Measurements from ENCODE around the gene CRHR1. TPM values are rescaled to one million over a fixed set of nuclear protein-coding genes. Genes with fewer than 3 reads are reported as not detected.

The CRHR1 gene
- total RNA-seq, 1 experiment from 2014 or later: not detected

DNA sequence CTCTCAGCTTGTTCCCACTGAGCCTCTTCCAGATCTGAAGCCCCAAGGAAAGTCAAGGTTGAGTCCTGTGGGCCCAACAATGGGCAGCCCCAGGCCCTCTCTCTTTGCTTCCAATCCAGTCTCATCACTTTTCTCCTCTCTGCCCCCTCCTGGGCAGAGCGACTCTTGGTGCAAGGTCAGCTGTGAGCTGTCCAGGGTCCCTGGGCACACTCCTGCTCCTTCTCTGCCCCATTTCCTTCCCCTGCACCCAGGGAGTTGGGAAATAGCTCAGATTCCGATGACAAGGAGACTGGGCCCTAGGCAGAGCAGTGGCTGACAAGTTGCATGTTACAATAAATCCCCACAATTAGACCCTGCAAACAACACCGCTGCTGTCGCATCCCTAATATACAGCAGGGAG lies 16.1 kb upstream of the CRHR1 start:
- CTCF ChIA-PET: no interaction called here
- no peaks in the 10 kb centered on the region for H3K9me3 ChIP-seq (ENCODE audit: low read length)
- ATAC-seq (no peak), DNase-seq (peak; percentile 16)
- H3K79me2 ChIP-seq (ENCODE audit: low read length): no peaks in the 10 kb centered on the region
- no peaks in the 10 kb centered on the region for H3K4me1 ChIP-seq (ENCODE audit: insufficient read depth, low read length)
- POLR2A ChIA-PET (ENCODE audit: unreplicated experiment): no interaction called here
- H3K4me3 ChIP-seq (ENCODE audit: low read length): no peak overlapping the region
- H3K36me3 ChIP-seq (ENCODE audit: low read depth, low read length): no peaks in the 10 kb centered on the region
- H3K9me2 ChIP-seq (replicated peaks; ENCODE audit: low read length): no peaks in the 10 kb centered on the region
- TF ChIP-seq, protein P1, sequence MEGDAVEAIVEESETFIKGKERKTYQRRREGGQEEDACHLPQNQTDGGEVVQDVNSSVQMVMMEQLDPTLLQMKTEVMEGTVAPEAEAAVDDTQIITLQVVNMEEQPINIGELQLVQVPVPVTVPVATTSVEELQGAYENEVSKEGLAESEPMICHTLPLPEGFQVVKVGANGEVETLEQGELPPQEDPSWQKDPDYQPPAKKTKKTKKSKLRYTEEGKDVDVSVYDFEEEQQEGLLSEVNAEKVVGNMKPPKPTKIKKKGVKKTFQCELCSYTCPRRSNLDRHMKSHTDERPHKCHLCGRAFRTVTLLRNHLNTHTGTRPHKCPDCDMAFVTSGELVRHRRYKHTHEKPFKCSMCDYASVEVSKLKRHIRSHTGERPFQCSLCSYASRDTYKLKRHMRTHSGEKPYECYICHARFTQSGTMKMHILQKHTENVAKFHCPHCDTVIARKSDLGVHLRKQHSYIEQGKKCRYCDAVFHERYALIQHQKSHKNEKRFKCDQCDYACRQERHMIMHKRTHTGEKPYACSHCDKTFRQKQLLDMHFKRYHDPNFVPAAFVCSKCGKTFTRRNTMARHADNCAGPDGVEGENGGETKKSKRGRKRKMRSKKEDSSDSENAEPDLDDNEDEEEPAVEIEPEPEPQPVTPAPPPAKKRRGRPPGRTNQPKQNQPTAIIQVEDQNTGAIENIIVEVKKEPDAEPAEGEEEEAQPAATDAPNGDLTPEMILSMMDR (conservative IDR thresholded peaks at IDR 0.05; ENCODE audit: low read depth, low read length): peak; percentile 34; the same call in 1 of the 2 replicates
- TF ChIP-seq EZH2 (IDR thresholded peaks at IDR 0.05; ENCODE audit: low read length, unreplicated experiment): no peak
- no peaks in the 10 kb centered on the region for H4K20me1 ChIP-seq (ENCODE audit: low read length)
- no peak overlapping the region for H3K4me2 ChIP-seq (ENCODE audit: low read length)
- H3K27ac ChIP-seq (ENCODE audit: low read length): no peak overlapping the region
- BruUV-seq (replicated peaks): no TSS peak
- no peak overlapping the region for H3K9ac ChIP-seq (ENCODE audit: low read length)
- peaks cover 92% of the 10 kb centered on the region for H3K27me3 ChIP-seq (ENCODE audit: low read length)
- intact Hi-C loops (cut with micrococcal nuclease): no loop called here
- H3F3A ChIP-seq (ENCODE audit: low read length, unreplicated experiment): no peaks in the 10 kb centered on the region
- no peak overlapping the region for H2AFZ ChIP-seq (ENCODE audit: low read length)

DNA sequence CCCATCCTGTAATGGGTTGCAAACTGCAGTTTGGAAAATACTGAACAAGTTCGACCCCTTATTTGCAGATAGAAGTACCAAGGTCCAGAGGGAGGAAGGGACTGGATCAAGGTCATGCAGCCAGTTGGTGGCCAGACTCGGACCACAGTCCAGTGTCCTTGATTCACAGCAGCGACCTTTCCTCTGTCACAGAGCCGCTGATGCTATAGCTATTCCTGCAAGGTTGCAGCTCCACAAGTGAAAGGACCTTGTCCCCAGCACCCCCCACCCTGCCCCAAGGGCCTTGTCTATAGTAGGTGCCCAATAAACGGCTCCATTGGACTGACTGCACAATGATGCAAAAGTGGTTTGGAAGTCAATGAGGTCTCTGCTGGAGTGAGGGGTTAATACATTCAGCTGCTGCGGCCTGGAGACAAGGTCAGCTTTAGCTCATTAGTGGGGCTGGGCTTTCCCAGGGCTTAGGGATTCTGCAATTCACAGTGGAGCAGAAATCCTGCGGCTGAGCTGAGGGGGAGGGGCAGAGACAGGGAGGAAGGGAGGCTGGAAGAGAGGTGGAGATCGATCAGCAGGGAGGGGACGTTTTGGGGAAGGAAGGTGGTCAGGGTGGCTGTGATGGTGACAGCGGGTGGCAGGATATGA lies 13.4 kb upstream of the CRHR1 start:
- Histone ChIP-seq H3K4me3 (ENCODE audit: low read length) (no peak overlapping the region), H3K9ac (ENCODE audit: low read length) (no peak overlapping the region), H3K79me2 (ENCODE audit: low read length) (no peaks in the 10 kb centered on the region), H3K36me3 (ENCODE audit: low read depth, low read length) (no peaks in the 10 kb centered on the region), H2AFZ (ENCODE audit: low read length) (no peak overlapping the region), H3K9me3 (ENCODE audit: low read length) (no peaks in the 10 kb centered on the region), H3F3A (ENCODE audit: low read length, unreplicated experiment) (no peaks in the 10 kb centered on the region), H4K20me1 (ENCODE audit: low read length) (no peaks in the 10 kb centered on the region), H3K4me1 (ENCODE audit: insufficient read depth, low read length) (no peaks in the 10 kb centered on the region), H3K9me2 (replicated peaks; ENCODE audit: low read length) (no peaks in the 10 kb centered on the region), H3K27me3 (ENCODE audit: low read length) (peaks cover 71% of the 10 kb centered on the region), H3K4me2 (ENCODE audit: low read length) (no peak overlapping the region), H3K27ac (ENCODE audit: low read length) (no peak overlapping the region)
- ATAC-seq: no peak
- ChIA-PET CTCF (interaction anchor here (0.6 kb wide), 1 partner anchor 49 kb away, joined by 3 read pairs; no protein-coding TSS in a partner anchor), POLR2A (ENCODE audit: unreplicated experiment) (no interaction called here)
- no peak for DNase-seq
- BruUV-seq (replicated peaks): no TSS peak
- intact Hi-C loops (cut with micrococcal nuclease): no loop called here
- TF ChIP-seq EZH2phosphoT487 (IDR thresholded peaks at IDR 0.05; ENCODE audit: borderline replicate concordance, low read length): no peak
- TF ChIP-seq, protein P1 (conservative IDR thresholded peaks at IDR 0.05; ENCODE audit: low read depth, low read length): no peak
- TF ChIP-seq EZH2 (IDR thresholded peaks at IDR 0.05; ENCODE audit: low read length, unreplicated experiment): no peak

DNA sequence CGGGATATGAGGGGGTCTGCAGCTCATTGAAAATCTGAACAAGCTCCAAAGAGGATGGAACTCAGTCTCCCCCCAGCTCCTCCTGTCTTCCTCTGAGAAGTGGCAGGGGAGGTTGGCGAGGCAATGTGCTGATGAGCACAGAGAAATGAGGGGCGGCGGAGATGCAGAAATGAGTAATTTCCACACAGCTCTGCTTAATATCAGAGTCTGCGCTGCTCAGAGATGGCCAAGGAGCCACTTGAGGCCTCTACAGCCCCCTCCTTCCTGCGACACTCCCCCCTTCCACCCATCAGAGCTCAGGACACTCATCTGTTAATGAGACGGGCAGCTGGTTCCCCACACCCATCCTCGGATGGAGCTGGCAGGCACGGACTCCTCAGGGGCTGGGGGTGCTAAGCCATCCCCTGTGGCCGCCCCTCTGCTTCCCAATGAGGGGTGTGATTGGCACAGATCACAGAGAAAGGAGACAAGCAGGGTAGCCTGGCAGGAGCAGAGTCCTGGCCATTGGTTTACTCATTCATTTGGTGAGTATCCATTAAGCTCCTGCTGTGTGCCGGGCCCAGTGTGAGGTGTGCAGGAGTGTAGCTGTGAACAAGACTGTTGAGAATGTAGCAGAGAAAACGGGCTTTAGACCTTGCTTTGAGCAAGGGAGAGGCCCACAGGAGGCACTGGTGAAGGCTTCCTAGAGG lies 12.7 kb upstream of the CRHR1 start:
- H3K36me3 ChIP-seq (ENCODE audit: low read depth, low read length): no peaks in the 10 kb centered on the region
- H3K79me2 ChIP-seq (ENCODE audit: low read length): no peaks in the 10 kb centered on the region
- H3K9ac ChIP-seq (ENCODE audit: low read length): no peak overlapping the region
- BruUV-seq (replicated peaks): no TSS peak
- no peak overlapping the region for H3K4me2 ChIP-seq (ENCODE audit: low read length)
- no peaks in the 10 kb centered on the region for H3K9me2 ChIP-seq (replicated peaks; ENCODE audit: low read length)
- POLR2A ChIA-PET (ENCODE audit: unreplicated experiment): interaction anchor here (0.7 kb wide), 1 partner anchor 42 kb away, joined by 4 read pairs; no protein-coding TSS in a partner anchor
- no peaks in the 10 kb centered on the region for H3K9me3 ChIP-seq (ENCODE audit: low read length)
- H3F3A ChIP-seq (ENCODE audit: low read length, unreplicated experiment): no peaks in the 10 kb centered on the region
- no peaks in the 10 kb centered on the region for H4K20me1 ChIP-seq (ENCODE audit: low read length)
- CTCF ChIA-PET: interaction anchor here (0.6 kb wide), 1 partner anchor 131 kb away, joined by 4 read pairs; no protein-coding TSS in a partner anchor
- DNase-seq: no peak
- TF ChIP-seq EZH2phosphoT487 (IDR thresholded peaks at IDR 0.05; ENCODE audit: borderline replicate concordance, low read length) (no peak), EZH2 (IDR thresholded peaks at IDR 0.05; ENCODE audit: low read length, unreplicated experiment) (no peak)
- TF ChIP-seq, protein P1 (conservative IDR thresholded peaks at IDR 0.05; ENCODE audit: low read depth, low read length): no peak
- no peak overlapping the region for H2AFZ ChIP-seq (ENCODE audit: low read length)
- no peak overlapping the region for H3K27ac ChIP-seq (ENCODE audit: low read length)
- intact Hi-C loops (cut with micrococcal nuclease): no loop called here
- no peak for ATAC-seq
- no peaks in the 10 kb centered on the region for H3K4me1 ChIP-seq (ENCODE audit: insufficient read depth, low read length)
- H3K4me3 ChIP-seq (ENCODE audit: low read length): no peak overlapping the region
- peaks cover 69% of the 10 kb centered on the region for H3K27me3 ChIP-seq (ENCODE audit: low read length)

Data from PC-3 (cell line).